ENCODE measurements around the gene ZNF189.

GRCh38 chr9:101434998-101435397 is 36.3 kb downstream of the ZNF189 start:
- TF ChIP-seq CTCF (IDR thresholded peaks at IDR 0.05; ENCODE audit: insufficient read depth, low read length), result no peak
- TF ChIP-seq POLR2AphosphoS5 (IDR thresholded peaks at IDR 0.05; ENCODE audit: low read depth), result no peak
- TF ChIP-seq REST (IDR thresholded peaks at IDR 0.05; ENCODE audit: insufficient replicate concordance, low read depth), result no peak
